OCI-LY3 (cell line): ENCODE data around the gene PLD3.
A peak's percentile ranks its signal among the peaks of the same experiment; 100 is the strongest.
"Not testable (repeated sequence)": the region's sequence is repeated elsewhere in the genome, so short reads cannot be mapped to it uniquely, and the experiment has no call there.

Source experiments
- H2AFZ ChIP-seq: fragments of 200-600, 300-600 bp; shearing (Covaris generic); 2 replicates; pipeline ENCODE4 v1.6.0; 2014; ENCODE audit warnings: antibody characterized with exemption, low read depth, low read length
- H3K27ac ChIP-seq: fragments of 200-600, 300-600 bp; sonication (generic); 2 replicates; pipeline ENCODE4 v1.5.1; 2014; ENCODE audit warnings: mild to moderate bottlenecking, low read length, moderate library complexity, mixed read lengths
- H3K27me3 ChIP-seq: fragments of 200-600, 300-600 bp; sonication (generic); 2 replicates; pipeline ENCODE4 v1.6.1; 2014; ENCODE audit warnings: low read depth, low read length, mixed read lengths
- H3K36me3 ChIP-seq: fragments of 200-600, 300-600 bp; sonication (generic); replicated peaks from 2 replicates; pipeline ENCODE3; 2014; ENCODE audit warnings: low read depth, low read length, mixed read lengths
- H3K4me1 ChIP-seq: fragments of 300-600, 200-600 bp; sonication (generic); 2 replicates; pipeline ENCODE4 v1.6.1; 2014; ENCODE audit warnings: low read length, mixed read lengths
- H3K4me2 ChIP-seq: fragments of 200-600, 300-600 bp; sonication (generic); 2 replicates; pipeline ENCODE4 v1.6.1; 2014; ENCODE audit warnings: low read length, mixed read lengths
- H3K4me3 ChIP-seq: fragments of 300-600, 200-600 bp; sonication (generic); 2 replicates; pipeline ENCODE4 v1.5.1; 2014; ENCODE audit warnings: antibody characterized with exemption, mild to moderate bottlenecking, low read length, moderate library complexity
- H3K79me2 ChIP-seq: fragments of 300-600, 200-600 bp; shearing (Covaris generic); 2 replicates; pipeline ENCODE4 v1.6.1; 2014; ENCODE audit warnings: mild to moderate bottlenecking, low read length, mixed read lengths
- H3K9ac ChIP-seq: fragments of 300-600, 200-600 bp; shearing (Covaris generic); 2 replicates; pipeline ENCODE4 v1.6.0; 2014; ENCODE audit warnings: mild to moderate bottlenecking, low read length, moderate library complexity
- H3K9me3 ChIP-seq: fragments of 200-600, 300-600 bp; shearing (Covaris generic); 2 replicates; pipeline ENCODE4 v1.6.1; 2014; ENCODE audit warnings: low read length, mixed read lengths; ENCODE audit not compliant: insufficient read depth
- H4K20me1 ChIP-seq: fragments of 200-600, 300-600 bp; sonication (generic); 2 replicates; pipeline ENCODE4 v1.6.1; 2016; ENCODE audit warnings: low read length, mixed read lengths; ENCODE audit not compliant: insufficient read depth
- EZH2phosphoT487 ChIP-seq: fragments of 200-600 bp; shearing (Covaris generic); IDR thresholded peaks from 2 replicates; pipeline ENCODE4 v1.6.1; 2018; ENCODE audit warnings: antibody characterized with exemption, mixed run types, low read depth
- TF ChIP-seq, protein P1 (sequence below): fragments of 200-600, 300-600 bp; sonication (generic); IDR thresholded peaks from 2 replicates; pipeline ENCODE4 v1.5.1; 2014; ENCODE audit warnings: antibody characterized with exemption, low read length, low read depth

Gene PLD3

DNA sequence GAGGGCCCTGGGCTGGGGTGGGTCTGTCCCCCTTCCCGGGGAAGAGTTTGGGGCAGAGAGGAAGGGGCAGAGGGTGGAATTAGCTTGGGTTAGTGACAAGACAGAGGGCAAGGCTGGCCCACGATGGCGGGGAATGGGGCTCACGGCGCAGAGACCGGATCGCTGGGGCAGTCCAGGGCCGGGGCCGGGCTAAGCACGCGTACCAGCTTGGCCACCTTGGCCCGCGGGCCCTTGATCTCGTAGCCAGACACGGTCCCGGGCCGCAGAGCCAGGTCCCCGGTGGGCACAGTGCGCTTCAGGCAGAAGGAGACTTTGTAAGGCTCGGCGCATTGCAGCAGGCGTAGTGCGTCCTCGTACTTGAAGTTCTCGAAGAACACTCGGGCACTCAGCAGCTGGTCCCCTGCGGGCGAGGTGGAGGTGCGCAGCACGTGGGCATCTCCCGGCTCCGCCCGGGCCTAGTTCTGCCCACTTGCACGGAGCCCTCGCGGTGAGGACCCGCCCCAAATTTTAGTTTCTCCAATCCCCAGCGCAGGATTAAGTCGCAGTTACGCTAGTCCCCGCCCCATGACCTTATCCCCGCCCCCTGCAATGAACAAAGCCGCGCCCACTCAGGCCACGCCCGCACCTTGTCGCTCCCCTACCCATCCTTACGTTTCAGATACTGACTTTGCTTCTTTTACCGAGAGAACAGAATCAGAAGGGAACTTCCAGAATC, 50.1 kb downstream of the PLD3 start:
- H3K4me1 ChIP-seq: peaks cover 3% of the 10 kb centered on the region
- no peak overlapping the region for H3K27ac ChIP-seq
- H3K79me2 ChIP-seq: no peaks in the 10 kb centered on the region
- no peak overlapping the region for H3K4me3 ChIP-seq
- peaks cover 24% of the 10 kb centered on the region for H3K27me3 ChIP-seq
- no peak overlapping the region for H3K4me2 ChIP-seq
- H4K20me1 ChIP-seq: no peaks in the 10 kb centered on the region
- no peaks in the 10 kb centered on the region for H3K9me3 ChIP-seq
- H3K9ac ChIP-seq: no peak overlapping the region
- no peak overlapping the region for H2AFZ ChIP-seq
- no peaks in the 10 kb centered on the region for H3K36me3 ChIP-seq
- TF ChIP-seq, protein P1, sequence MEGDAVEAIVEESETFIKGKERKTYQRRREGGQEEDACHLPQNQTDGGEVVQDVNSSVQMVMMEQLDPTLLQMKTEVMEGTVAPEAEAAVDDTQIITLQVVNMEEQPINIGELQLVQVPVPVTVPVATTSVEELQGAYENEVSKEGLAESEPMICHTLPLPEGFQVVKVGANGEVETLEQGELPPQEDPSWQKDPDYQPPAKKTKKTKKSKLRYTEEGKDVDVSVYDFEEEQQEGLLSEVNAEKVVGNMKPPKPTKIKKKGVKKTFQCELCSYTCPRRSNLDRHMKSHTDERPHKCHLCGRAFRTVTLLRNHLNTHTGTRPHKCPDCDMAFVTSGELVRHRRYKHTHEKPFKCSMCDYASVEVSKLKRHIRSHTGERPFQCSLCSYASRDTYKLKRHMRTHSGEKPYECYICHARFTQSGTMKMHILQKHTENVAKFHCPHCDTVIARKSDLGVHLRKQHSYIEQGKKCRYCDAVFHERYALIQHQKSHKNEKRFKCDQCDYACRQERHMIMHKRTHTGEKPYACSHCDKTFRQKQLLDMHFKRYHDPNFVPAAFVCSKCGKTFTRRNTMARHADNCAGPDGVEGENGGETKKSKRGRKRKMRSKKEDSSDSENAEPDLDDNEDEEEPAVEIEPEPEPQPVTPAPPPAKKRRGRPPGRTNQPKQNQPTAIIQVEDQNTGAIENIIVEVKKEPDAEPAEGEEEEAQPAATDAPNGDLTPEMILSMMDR: no peak
- TF ChIP-seq EZH2phosphoT487: no peak

DNA sequence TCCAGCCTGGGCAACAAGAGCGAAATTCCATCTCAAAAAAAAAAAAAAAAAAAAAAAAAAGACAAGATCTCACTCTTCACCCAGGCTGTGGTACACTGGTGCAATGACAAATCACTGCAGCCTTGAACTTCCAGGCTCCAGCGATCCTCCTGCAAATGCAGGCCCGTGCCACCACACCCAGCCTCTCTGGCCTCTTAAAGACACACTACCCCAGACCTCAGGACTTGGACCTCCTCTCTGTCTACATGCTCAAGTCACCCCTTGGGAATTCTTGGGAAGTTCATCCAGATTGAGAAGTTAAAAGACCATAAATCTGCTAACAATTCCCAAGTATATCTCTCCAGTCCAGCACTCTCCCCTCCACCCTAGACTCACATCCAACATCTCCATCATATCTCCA, 52.1 kb downstream of the PLD3 start:
- Histone ChIP-seq H3K4me3 (no peak overlapping the region), H3K27me3 (peaks cover 21% of the 10 kb centered on the region)
- TF ChIP-seq EZH2phosphoT487: no peak

DNA sequence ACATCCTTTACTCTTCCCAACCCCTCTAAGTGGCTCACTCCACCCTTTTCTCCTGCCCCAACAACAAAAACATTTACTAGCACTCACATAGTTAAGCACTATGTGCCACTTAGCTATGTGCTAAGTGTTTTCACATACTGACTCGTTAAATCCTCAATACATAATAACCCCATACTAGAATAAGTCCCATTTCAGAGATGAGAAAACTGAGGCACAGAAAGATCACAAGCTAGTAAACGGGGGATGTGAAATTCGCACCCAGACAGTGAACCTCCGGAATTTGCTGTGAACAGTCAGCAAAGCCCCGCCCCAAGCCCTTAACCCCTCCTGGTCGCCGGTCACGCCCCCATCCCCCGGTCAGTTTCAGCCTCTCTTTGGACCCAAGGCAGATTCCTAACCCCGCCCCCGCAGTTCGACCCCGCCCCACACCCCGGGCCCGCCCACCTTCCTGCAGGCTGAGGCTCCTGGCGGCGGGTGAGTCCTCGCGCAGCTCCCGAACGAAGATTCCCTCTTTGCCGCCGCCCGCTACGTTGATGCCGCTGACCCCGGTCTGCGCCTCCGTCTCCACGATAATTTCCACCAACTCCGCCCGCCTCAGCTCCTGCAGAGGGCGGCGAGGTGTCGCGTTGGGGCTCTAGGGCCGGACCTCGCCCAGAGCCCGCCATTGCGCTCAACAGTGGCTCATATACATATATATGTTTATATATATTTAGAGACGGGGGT, 54.9 kb downstream of the PLD3 start:
- no peak for TF ChIP-seq EZH2phosphoT487
- TF ChIP-seq, protein P1: no peak
- H3K4me1 ChIP-seq: peaks cover 3% of the 10 kb centered on the region
- H3K9ac ChIP-seq: peak overlapping the region; percentile 52
- peak overlapping the region; percentile 76 for H3K4me2 ChIP-seq
- H2AFZ ChIP-seq: peak overlapping the region; percentile 78; the same call in 1 of the 2 replicates
- H4K20me1 ChIP-seq: no peaks in the 10 kb centered on the region
- H3K27me3 ChIP-seq: no peaks in the 10 kb centered on the region; the same call in 1 of the 2 replicates
- H3K4me3 ChIP-seq: peak overlapping the region; percentile 78
- H3K9me3 ChIP-seq: no peaks in the 10 kb centered on the region
- H3K79me2 ChIP-seq: no peaks in the 10 kb centered on the region
- no peaks in the 10 kb centered on the region for H3K36me3 ChIP-seq
- H3K27ac ChIP-seq: no peak overlapping the region

More for the DNA sequence above, 52.1 kb downstream of the PLD3 start:
- no peaks in the 10 kb centered on the region for H3K9me3 ChIP-seq
- H3K4me2 ChIP-seq: no peak overlapping the region
- no peak overlapping the region for H2AFZ ChIP-seq
- H4K20me1 ChIP-seq: no peaks in the 10 kb centered on the region
- H3K79me2 ChIP-seq: no peaks in the 10 kb centered on the region
- peaks cover 3% of the 10 kb centered on the region for H3K4me1 ChIP-seq
- no peaks in the 10 kb centered on the region for H3K36me3 ChIP-seq
- no peak overlapping the region for H3K27ac ChIP-seq
- no peak overlapping the region for H3K9ac ChIP-seq

DNA sequence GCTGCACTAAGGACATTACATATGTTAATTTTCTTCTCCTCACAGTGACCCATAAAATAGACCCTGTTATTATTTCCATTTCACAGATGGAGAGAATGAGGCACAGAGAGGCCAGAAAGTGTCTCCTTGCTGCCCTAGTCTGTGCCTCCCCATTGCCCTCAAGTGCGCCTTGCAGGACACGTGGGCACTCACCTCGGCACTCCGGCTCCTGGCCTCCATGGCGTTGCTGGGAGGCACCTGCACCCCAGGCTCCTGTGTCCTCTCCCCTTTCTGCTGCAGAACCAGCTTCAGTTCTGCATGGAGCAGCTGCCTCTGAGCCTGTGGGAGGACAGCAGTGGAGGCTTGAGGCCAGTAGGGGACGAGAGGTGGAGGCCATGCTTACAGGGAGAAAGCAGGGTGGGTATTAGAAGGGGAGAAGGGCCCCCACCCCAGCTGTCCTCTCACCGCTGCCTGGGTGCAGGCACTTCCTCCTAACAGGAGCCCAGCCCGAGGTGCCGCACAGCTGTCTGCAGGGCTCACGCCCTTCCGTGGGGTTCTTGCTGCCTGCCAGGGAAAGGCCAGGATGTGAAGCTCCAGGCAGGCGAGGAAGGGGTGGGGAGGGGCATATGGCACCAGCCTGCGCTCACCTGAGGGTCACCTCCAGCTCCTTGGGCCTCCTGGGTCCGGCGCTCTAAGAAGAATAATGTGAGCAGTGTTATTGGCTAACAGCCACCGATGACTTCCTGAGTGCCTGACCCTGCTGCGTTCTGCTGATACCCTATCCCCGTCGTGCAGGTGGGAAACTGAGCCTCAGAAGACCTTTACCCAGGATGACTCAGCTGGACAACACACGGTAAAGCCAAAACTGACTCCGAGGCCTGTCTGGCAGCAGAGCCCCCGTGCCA, 59.5 kb downstream of the PLD3 start:
- no peak overlapping the region for H3K9ac ChIP-seq
- no peak overlapping the region for H3K27ac ChIP-seq

DNA sequence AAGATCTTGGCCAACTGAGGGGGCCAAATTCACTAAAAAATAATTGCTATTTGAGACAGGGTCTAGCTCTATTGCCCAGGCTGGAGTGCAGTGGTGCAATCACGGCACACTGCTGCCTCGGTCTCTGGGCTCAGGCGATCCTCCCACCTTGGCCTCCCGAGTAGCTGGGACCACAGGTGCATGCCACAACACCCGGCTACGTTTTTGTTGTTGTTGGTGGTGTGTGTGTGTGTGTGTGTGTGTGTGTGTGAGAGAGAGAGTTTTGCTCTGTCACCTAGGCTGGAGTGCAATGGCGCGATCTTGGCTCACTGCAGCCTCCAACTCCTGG, 60.1 kb downstream of the PLD3 start:
- not testable (repeated sequence) for H3K9me3 ChIP-seq, H3K4me1 ChIP-seq

More for the DNA sequence above, 59.5 kb downstream of the PLD3 start:
- no peaks in the 10 kb centered on the region for H3K36me3 ChIP-seq
- no peak for TF ChIP-seq EZH2phosphoT487
- TF ChIP-seq, protein P1: no peak
- peaks cover 8% of the 10 kb centered on the region for H3K4me1 ChIP-seq
- H3K4me3 ChIP-seq: no peak overlapping the region
- H3K79me2 ChIP-seq: no peaks in the 10 kb centered on the region
- H3K27me3 ChIP-seq: no peaks in the 10 kb centered on the region; the same call in 1 of the 2 replicates
- no peaks in the 10 kb centered on the region for H3K9me3 ChIP-seq
- H3K4me2 ChIP-seq: no peak overlapping the region
- no peak overlapping the region for H2AFZ ChIP-seq
- no peaks in the 10 kb centered on the region for H4K20me1 ChIP-seq

More for the DNA sequence above, 60.1 kb downstream of the PLD3 start:
- not testable (repeated sequence) for H3K9ac ChIP-seq, H3K4me2 ChIP-seq, H3K4me3 ChIP-seq, H3K27me3 ChIP-seq, H3K36me3 ChIP-seq, H4K20me1 ChIP-seq, H3K79me2 ChIP-seq, H2AFZ ChIP-seq, H3K27ac ChIP-seq
